Coronary artery (tissue), 2 donors: Measurements from ENCODE around the gene SREBF1.

Source experiments
- DNase-seq: peaks from one replicate; pipeline ENCODE4 v3.0.0-alpha.2; 2017; ENCODE audit warnings: low spot score
- H3K27ac ChIP-seq, 2 donors: fragments of 200-600 bp; sonication (generic); one replicate each; pipeline ENCODE4 v1.5.1; 2016 to 2019
- H3K4me3 ChIP-seq: fragments of 200-600 bp; sonication (generic); 2 replicates; pipeline ENCODE4 v1.5.1; 2016; ENCODE audit warnings: mild to moderate bottlenecking, moderate library complexity
- TF ChIP-seq, protein P1 (sequence below): fragments of 200-600 bp; sonication (generic); IDR thresholded peaks from one replicate; pipeline ENCODE4 v1.5.1; 2019; ENCODE audit warnings: antibody characterized with exemption

Gene SREBF1

DNA sequence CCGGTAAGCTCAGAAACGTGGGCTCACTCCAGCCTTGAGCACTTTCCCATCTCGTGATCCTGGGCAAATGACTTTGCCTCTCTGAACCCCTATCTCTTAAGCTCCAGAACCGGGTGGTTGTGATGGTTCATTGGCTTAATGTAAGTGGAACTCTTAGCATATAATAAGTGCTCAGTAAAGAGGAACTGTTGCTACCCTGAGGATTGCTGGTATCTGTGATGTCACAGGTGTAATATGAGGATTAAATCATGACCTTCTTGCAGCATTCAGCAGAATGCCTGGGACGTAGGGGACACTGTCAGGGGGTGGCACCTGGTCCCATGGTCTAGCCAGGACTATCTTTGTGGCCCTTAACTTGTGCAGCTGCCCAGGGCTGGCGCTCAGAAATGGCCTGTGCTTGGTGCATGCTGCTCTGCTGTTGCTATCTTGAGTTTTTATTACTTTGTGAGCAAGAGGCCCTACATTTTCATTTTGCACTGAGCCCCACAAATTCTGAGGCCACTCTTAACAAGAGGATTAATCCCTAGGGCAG lies 68.8 kb downstream of the SREBF1 start:
- Histone ChIP-seq H3K27ac (no peak overlapping the region), H3K4me3 (no peak overlapping the region)
- DNase-seq = no peak
- TF ChIP-seq, protein P1, sequence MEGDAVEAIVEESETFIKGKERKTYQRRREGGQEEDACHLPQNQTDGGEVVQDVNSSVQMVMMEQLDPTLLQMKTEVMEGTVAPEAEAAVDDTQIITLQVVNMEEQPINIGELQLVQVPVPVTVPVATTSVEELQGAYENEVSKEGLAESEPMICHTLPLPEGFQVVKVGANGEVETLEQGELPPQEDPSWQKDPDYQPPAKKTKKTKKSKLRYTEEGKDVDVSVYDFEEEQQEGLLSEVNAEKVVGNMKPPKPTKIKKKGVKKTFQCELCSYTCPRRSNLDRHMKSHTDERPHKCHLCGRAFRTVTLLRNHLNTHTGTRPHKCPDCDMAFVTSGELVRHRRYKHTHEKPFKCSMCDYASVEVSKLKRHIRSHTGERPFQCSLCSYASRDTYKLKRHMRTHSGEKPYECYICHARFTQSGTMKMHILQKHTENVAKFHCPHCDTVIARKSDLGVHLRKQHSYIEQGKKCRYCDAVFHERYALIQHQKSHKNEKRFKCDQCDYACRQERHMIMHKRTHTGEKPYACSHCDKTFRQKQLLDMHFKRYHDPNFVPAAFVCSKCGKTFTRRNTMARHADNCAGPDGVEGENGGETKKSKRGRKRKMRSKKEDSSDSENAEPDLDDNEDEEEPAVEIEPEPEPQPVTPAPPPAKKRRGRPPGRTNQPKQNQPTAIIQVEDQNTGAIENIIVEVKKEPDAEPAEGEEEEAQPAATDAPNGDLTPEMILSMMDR = no peak

DNA sequence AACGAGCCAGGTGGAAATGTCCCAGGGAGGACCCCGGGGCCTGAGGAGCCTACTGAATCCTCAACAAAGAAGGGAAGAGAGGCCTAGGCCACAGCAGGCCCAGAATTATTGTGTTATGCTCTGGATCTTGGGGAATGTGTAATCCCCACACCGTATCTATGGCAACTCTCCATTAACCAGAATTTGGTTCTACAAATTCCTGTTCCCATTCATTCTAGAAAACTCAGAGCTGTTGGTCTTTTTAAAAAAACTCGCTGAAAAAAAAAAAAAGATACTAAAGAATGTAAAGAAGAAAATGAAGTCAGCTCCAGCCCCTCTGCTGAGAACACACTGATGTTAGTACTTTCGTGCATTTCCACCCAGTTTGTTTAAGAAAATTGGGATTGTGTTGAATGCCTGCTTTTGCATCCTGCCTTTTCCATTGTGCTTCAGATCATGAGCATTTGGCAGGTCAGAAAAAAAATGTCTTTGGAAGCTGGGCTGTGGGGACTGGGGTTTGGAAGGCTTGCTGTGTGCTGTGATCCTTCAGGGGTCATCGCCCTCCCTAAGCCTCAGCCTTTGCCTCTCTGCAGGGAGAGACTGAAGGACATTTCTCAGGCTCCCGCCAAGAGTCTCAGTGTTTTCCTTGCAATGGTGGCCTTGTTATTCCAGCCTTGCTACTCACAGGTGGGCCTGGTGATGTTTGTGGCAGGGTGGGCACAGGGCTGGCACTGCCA lies 69.5 kb downstream of the SREBF1 start:
- no peak overlapping the region for H3K27ac ChIP-seq

DNA sequence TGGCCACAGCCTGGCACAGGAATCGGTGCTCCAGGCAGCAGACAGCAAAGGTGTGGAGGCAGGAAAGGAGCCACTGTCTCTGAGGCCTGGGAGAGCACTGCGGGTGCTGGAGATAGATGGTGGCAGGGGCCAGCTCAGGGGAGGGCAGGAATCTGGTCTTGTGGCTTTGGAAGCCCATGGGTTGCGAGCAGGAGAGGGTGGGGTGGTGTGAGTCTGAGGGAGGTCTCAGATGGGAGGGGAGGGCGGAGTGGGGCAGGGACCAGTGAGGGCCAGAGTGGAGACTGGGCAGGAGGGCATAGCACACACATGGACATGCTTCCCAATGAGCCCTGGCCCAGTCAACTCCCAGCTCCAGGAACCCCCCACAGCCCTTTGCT lies 70.1 kb downstream of the SREBF1 start:
- no peak overlapping the region for H3K4me3 ChIP-seq
- no peak overlapping the region for H3K27ac ChIP-seq
- DNase-seq = no peak
- TF ChIP-seq, protein P1 = no peak

More for the DNA sequence above, 69.5 kb downstream of the SREBF1 start:
- TF ChIP-seq, protein P1 = no peak
- H3K4me3 ChIP-seq = no peak overlapping the region
- DNase-seq = no peak

DNA sequence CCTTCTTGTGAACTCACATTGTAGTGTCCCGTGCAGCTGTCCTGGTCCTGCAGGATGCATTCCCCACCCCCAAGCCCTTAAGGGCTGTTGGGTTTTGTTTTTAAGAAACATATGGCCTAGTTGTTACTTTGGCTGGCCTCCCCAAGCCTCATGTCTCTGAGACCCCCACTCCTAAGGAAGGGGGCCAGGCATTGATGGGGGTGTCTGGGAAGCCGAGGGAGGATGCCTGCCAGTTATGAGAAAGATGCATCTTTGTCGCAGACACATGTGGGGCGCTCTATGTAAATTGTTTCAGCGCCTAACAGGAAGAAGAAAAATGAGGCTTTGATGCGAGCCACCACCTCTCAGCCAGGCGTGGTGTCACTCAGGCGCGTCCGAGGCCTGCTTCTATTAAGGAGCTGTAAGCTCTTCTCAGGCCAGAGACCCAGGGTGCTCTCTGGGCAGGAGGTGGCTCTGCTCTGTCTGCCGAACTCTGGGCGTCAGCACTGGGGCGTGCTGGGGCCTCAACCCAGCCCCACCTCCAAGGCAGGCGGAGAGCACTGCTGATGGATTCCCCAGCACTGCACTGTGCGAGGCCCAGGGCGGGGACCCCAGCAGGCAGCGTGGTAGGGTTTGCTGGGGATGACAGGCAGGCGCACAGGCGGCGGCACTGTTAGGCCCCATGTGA lies 70.6 kb downstream of the SREBF1 start:
- TF ChIP-seq, protein P1 = no peak
- no peak for DNase-seq
- Histone ChIP-seq H3K27ac (no peak overlapping the region), H3K4me3 (no peak overlapping the region)

DNA sequence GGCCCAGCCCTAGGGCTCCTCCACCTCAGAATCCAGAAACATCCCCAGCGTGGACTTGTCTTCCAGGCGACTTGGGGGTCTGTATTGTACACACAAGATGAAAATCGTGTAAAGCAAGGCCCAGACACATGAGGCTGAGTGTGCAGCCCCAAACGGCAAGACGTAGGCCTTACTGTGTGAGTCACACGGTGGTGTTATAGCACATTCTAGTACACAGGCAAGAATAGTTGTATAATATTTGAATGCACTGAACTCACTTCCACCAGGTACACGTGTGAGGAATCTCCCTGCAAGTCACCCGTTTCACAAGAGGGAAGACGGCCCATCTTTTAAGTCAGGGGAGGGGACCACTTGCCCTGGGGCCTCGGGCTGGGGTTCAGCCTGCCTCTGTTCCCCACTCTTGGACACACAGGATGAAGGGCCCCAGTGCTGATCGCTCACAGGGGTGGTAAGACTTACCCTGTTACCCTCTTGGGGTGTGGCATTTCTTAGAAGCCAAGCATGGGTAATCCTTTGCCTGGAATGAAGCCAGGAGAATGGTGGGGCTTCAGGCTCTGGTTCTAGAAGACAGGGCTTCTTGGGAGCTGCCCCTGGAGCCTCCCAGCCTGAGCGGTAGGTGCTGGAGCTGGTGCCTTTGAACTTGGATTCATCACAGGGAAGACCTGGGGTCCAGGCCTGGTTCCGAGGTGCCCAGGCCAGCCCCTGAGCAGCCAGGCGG lies 71.3 kb downstream of the SREBF1 start:
- no peak for DNase-seq
- TF ChIP-seq, protein P1 = no peak
- Histone ChIP-seq H3K4me3 (no peak overlapping the region), H3K27ac (no peak overlapping the region)

DNA sequence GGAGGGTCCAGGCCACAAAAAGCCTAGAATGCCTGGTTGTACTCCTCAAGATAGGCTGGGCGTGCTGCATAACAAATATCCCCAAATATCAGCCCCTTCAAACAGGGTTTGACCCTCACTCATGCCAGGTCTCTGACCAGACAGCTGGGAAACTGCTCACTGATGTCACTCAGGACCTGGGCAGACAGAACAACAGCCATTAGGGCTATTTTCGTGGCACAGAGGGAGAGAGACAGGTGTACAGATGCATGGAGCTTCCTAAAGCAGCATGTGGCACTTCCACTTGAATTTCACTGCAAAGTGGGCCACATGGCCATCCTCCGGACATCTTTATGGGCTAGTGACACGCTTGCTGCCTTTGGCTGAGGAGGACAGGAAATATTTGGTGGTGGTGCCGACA lies 73.1 kb downstream of the SREBF1 start:
- TF ChIP-seq, protein P1 = no peak

More for the DNA sequence above, 73.1 kb downstream of the SREBF1 start:
- Histone ChIP-seq H3K27ac (no peak overlapping the region), H3K4me3 (no peak overlapping the region)
- DNase-seq = no peak
